DMS79 treated with DMSO at 0.1 percent for 48 hours (cell line): Measurements from ENCODE around the gene ERICH4.
"Not testable (repeated sequence)": the region's sequence is repeated elsewhere in the genome, so short reads cannot be mapped to it uniquely, and the experiment has no call there.

ENCODE experiments used
- DNase-seq: peaks from one replicate; lab custom pipeline; 2025; lab: John Stamatoyannopoulos, UW

ERICH4 gene

DNA sequence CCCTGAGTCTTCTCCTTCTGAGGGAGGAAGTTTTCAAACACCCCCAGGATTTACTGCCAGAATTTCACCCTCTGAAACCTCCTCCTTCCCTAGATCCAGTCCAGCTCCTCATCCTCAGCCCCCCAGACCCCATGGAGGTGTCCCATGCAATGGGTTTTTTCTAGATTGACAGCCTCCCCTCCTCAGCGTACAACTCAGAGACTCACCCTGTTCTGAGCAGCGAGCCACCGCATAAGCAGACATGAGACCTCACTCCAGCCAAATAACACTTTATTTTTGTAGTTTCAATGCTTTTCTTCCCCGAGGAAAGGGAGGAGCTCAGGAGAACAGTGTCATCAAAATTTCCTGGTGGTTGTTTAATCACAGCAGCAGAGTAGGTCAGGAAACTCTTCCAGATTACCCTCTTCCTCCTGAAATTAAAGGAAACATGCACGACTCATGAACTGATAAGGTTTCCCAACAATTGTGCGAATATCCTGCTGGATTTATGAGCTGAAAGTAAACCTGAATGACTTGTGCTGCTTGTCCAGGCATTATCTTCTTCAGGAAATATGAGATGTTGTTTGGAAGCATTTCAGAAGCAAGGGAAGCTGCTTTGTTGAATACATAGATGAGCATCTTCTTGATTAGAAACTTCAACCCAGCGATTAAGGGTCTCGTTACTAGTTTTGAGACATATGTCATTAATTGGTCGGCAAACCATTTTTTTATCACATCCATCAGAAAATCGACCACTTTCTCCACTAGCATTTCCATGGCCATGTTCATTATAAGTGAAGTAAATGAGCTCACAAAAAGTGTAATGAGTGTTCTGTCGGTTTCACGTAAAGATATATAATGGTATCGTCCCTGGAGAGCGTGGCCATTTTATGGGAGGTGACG lies 36.2 kb downstream of the ERICH4 start:
- no peak for DNase-seq

DNA sequence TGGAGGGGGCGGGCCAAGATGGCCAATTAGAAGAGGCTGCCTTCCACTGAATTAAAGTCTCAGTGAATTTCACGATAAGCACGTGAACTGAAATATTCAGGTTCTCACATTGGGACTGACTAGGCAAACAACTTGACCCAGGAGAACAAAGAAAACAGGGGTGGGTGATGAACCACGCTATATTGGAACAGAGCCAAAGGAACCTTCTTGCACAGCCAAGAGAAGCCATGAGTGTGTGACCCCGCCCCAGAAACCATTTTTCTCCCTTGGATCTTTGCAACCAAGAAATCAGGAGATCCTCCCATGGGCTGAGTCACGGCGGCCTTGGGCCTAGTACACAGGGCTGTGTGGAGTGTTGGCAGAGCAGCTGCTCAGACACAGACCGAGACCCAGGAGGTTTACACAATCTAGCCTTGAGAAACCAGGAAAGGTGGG lies 36.8 kb downstream of the ERICH4 start:
- no peak for DNase-seq

DNA sequence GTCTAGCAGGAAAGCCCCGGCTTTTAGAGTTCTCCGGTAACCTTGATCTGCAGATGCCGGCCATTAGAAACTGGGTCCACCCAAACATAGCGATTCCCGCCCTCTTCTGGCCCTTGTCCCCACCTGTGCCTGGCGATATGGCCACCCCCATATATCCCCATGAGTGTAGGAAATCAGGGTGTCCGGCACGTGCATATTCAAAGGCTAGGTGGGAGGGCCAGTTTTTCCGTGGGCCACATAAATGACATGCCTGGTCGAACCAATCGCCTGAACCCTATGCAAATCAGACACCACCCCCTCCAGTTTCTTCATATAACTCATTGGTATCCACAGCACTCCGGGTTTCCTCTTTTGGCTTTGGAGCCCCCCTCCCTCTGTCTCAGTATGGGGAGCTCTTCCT lies 37.4 kb downstream of the ERICH4 start:
- DNase-seq = no peak

GRCh38 chr19:41484822-41485221 lies 41.9 kb downstream of the ERICH4 start:
- no peak for DNase-seq

DNA sequence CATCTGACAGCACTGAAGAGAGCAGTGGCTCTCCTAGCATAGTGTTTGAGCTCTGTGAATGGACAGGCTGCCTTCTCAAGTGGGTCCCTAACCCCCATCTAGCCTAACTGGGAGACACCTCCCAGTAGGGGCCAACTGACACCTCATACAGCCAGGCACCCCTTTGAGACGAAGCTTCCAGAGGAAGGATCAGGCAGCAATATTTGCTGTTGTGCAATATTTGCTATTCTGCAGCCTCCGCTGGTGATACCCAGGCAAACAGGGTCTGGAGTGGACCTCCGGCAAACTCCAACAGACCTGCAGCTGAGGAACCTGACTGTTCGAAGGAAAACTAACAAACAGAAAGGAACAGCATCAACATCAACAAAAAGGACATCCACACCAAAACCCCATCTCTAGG lies 44.0 kb downstream of the ERICH4 start:
- DNase-seq = not testable (repeated sequence)

- no peak for DNase-seq
Measured at GRCh38 chr19:41492843-41493242, 49.9 kb downstream of the ERICH4 start.
